HepG2 (cell line): Measurements from ENCODE around the gene MAP2K5. TPM values are rescaled to one million over a fixed set of nuclear protein-coding genes. Genes with fewer than 3 reads are reported as not detected.

Source experiments
- ATAC-seq: fragments of 200-7000 bp; cut with Tn5 transposase; 3 replicates; pipeline ENCODE4 v1.9.1; 2020; ENCODE audit warnings: mild to moderate bottlenecking, moderate library complexity
- BruUV-seq: library from RNA; stranded (reverse); fragments of 400-500 nt; replicated peaks from 2 replicates; lab custom pipeline; 2021; lab: Mats Ljungman, UMichigan
- CTCF ChIA-PET: fragments of 300-600 bp; formaldehyde crosslinking; extraction: SDS; loops from one replicate; lab custom pipeline; 2021; ENCODE audit warnings: low total read pairs, inconsistent platforms, low intra/inter-chr PET ratio; lab: Yijun Ruan, JAX
- POLR2A ChIA-PET: fragments of 350-600 bp; sonication (Branson Sonifier 250); formaldehyde crosslinking; loops from one replicate; lab custom pipeline; 2020; ENCODE audit warnings: antibody characterized with exemption, inconsistent platforms; lab: Yijun Ruan, JAX
- DNase-seq: peaks from one replicate; pipeline ENCODE4 v3.0.0-alpha.2; 2015; ENCODE audit warnings: low spot score
- FAIRE-seq: peaks from 3 replicates; lab custom pipeline; 2011; peaks lifted over from hg19 to GRCh38; lab: Jason Lieb, UNC
- H2AFZ ChIP-seq: one replicate; pipeline ENCODE4 v1.6.1; 2011; ENCODE audit warnings: low read length, inconsistent platforms
- H3K27ac ChIP-seq: fragments of 300-600 bp; 3 replicates; pipeline ENCODE4 v1.8.0; 2011; ENCODE audit warnings: mixed run types, mild to moderate bottlenecking, mixed read lengths, low read length, inconsistent platforms; ENCODE audit not compliant: insufficient read depth; ENCODE audit errors: extremely low read length
- H3K27me3 ChIP-seq, 2 experiments: fragments of 200-600 bp in 1 of 2; 2 replicates in 1 of 2; 3 replicates in 1 of 2; pipeline versions ENCODE4 v1.6.0 to v1.8.0; 2011; ENCODE audit warnings: low read length in 2 of 2, mild to moderate bottlenecking in 2 of 2, moderate library complexity in 2 of 2, inconsistent platforms in 1 of 2; ENCODE audit not compliant: insufficient read depth in 2 of 2, control insufficient read depth in 1 of 2
- H3K36me3 ChIP-seq, 2 experiments: fragments of 200-600 bp in 1 of 2; replicated peaks in 1 of 2; 2 replicates in 1 of 2; 3 replicates in 1 of 2; pipeline versions ENCODE4 v1.5.1 to v1.8.0; 2011; ENCODE audit warnings: low read length in 2 of 2, inconsistent platforms in 1 of 2; ENCODE audit not compliant: insufficient read depth in 2 of 2, control insufficient read depth in 1 of 2
- H3K4me1 ChIP-seq: 2 replicates; pipeline ENCODE4 v1.5.1; 2012; ENCODE audit warnings: low read length, inconsistent platforms; ENCODE audit not compliant: insufficient read depth
- H3K4me2 ChIP-seq: 2 replicates; pipeline ENCODE4 v1.6.0; 2011; ENCODE audit warnings: low read depth, low read length, inconsistent platforms
- H3K4me3 ChIP-seq, 3 experiments: fragments of 200-600 bp in 1 of 3; sonication (generic), shearing (Covaris generic) in 1 of 3; replicated peaks in 1 of 3; 2 replicates each; pipeline ENCODE4 v1.5.1; 2011 to 2016; ENCODE audit warnings: low read length in 3 of 3, inconsistent platforms in 2 of 3, low read depth in 2 of 3, mild to moderate bottlenecking in 2 of 3, control low read depth in 1 of 3, mixed read lengths in 1 of 3; ENCODE audit not compliant: insufficient read depth in 1 of 3
- H3K79me2 ChIP-seq: one replicate; pipeline ENCODE4 v1.6.1; 2011; ENCODE audit warnings: low read length, inconsistent platforms; ENCODE audit not compliant: insufficient read depth
- H3K9ac ChIP-seq: 2 replicates; pipeline ENCODE4 v1.6.0; 2011; ENCODE audit warnings: mild to moderate bottlenecking, low read depth, low read length, inconsistent platforms; ENCODE audit not compliant: insufficient read depth
- H3K9me3 ChIP-seq: 2 replicates; pipeline ENCODE4 v1.5.1; 2012; ENCODE audit warnings: mild to moderate bottlenecking, low read length
- H4K20me1 ChIP-seq: 2 replicates; pipeline ENCODE4 v1.6.0; 2011; ENCODE audit warnings: inconsistent platforms, mild to moderate bottlenecking, low read length, moderate library complexity; ENCODE audit not compliant: insufficient read depth
- ZNF143 ChIP-seq: sonication (generic); formaldehyde crosslinking; IDR thresholded peaks from 2 replicates; pipeline ENCODE4 v1.4.0; 2020; ENCODE audit warnings: missing genetic modification reagents
- ZNF674 ChIP-seq: sonication (generic); formaldehyde crosslinking; IDR thresholded peaks from 2 replicates; pipeline ENCODE4 v1.5.0; 2020; ENCODE audit warnings: low read depth, mild to moderate bottlenecking, missing genetic modification reagents
- WGBS: methylation state at CpG from one replicate; pipeline ENCODE4 v1.1.6; 2017; ENCODE audit warnings: low lambda C conversion rate; 5-methylcytosine and 5-hydroxymethylcytosine counted together
- in situ Hi-C: cut with HindIII; loops from 2 replicates; pipeline ENCODE4 v1.10.0; 2017; ENCODE audit warnings: low pct_unique_long_range_greater_than_20kb; ENCODE audit not compliant: extremely low pct_ligation_motif_present
- intact Hi-C: fragments of 100-400 bp; cut with micrococcal nuclease; formaldehyde crosslinking; loops from one replicate; pipeline ENCODE4 v1.10.0; 2022; ENCODE audit not compliant: unreplicated experiment
- polyA plus RNA-seq, 8 experiments: library from polyadenylated mRNA; depleted of rRNA in 3 of 8; stranded (reverse) in 7 of 8; unstranded in 1 of 8; fragments of >200 nt; fragmentation: Illumina TruSeq in 4 of 8; extraction: Trizol in 4 of 8; gene quantifications; 2 replicates each; pipeline versions ENCODE4 v1.2.1 to v1.2.3, GENCODE V29; 2011 to 2016; ENCODE audit warnings: low read depth in 4 of 8, missing spikeins in 1 of 8, mixed read lengths in 1 of 8; ENCODE audit not compliant: insufficient read depth in 1 of 8
- total RNA-seq, 5 experiments: library from RNA; depleted of rRNA; stranded (reverse); fragments of >200 nt; fragmentation: Illumina TruSeq; extraction: Trizol; gene quantifications; 2 replicates each; pipeline ENCODE4 v1.2.3, GENCODE V29; 2016; ENCODE audit warnings: low read depth in 1 of 5
- TF ChIP-seq, protein P1 (sequence below): sonication (generic); formaldehyde crosslinking; IDR thresholded peaks from 2 replicates; pipeline ENCODE4 v1.5.1; 2020; ENCODE audit warnings: mild to moderate bottlenecking, missing genetic modification reagents, borderline replicate concordance
- TF ChIP-seq, protein P2 (sequence below): sonication (generic); formaldehyde crosslinking; IDR thresholded peaks from 2 replicates; pipeline ENCODE4 v1.8.1; 2023; ENCODE audit warnings: mild to moderate bottlenecking, moderate library complexity, missing genetic modification reagents

Gene MAP2K5
- total and polyA plus RNA-seq, 2 of the 13 experiments (the other 11 are each of a cell fraction or from before 2014, with no cell fraction given): 4.0 to 4.3 TPM

DNA sequence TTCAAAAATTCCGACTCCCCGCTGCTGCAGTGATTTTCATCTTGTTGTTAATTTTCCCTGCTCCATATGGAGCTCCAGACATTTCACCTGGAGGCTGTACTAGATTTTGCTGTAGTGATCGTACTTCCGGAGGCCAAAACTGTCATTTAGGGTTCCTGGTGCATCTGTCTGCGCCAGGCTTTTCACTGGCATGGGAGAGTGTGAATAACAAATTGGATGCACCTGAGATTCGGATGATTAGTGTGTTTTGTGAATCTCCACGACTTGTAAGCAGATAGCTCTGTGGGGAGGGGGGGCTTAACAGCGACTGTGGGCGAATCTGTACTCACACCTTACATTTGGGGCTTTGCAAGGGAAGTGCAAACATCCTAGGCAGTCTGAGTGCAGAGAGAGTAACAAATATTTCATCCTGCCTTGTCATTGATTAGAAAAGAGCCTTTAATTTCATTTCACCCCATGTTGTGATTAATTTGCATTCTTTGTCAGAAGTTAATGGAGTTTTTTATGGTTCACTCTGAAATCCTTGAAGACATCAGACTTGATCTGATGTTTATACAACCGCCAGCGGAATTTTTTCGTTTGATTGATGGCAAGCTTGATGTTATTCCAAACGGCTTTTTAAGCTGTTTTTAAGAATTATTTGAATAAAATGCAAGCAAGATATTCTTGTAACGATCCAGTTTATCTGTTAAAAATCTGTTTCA, 190.3 kb downstream of the MAP2K5 start:
- Histone ChIP-seq H3K27me3 (no peaks in the 10 kb centered on the region), H3K4me2 (no peak overlapping the region), H4K20me1 (no peaks in the 10 kb centered on the region), H3K4me3 (no peak overlapping the region), H3K9me3 (no peaks in the 10 kb centered on the region), H3K79me2 (no peaks in the 10 kb centered on the region), H3K9ac (no peak overlapping the region), H2AFZ (no peak overlapping the region), H3K4me1 (no peaks in the 10 kb centered on the region), H3K36me3 (no peaks in the 10 kb centered on the region), H3K27ac (no peak overlapping the region)
- TF ChIP-seq, protein P1, sequence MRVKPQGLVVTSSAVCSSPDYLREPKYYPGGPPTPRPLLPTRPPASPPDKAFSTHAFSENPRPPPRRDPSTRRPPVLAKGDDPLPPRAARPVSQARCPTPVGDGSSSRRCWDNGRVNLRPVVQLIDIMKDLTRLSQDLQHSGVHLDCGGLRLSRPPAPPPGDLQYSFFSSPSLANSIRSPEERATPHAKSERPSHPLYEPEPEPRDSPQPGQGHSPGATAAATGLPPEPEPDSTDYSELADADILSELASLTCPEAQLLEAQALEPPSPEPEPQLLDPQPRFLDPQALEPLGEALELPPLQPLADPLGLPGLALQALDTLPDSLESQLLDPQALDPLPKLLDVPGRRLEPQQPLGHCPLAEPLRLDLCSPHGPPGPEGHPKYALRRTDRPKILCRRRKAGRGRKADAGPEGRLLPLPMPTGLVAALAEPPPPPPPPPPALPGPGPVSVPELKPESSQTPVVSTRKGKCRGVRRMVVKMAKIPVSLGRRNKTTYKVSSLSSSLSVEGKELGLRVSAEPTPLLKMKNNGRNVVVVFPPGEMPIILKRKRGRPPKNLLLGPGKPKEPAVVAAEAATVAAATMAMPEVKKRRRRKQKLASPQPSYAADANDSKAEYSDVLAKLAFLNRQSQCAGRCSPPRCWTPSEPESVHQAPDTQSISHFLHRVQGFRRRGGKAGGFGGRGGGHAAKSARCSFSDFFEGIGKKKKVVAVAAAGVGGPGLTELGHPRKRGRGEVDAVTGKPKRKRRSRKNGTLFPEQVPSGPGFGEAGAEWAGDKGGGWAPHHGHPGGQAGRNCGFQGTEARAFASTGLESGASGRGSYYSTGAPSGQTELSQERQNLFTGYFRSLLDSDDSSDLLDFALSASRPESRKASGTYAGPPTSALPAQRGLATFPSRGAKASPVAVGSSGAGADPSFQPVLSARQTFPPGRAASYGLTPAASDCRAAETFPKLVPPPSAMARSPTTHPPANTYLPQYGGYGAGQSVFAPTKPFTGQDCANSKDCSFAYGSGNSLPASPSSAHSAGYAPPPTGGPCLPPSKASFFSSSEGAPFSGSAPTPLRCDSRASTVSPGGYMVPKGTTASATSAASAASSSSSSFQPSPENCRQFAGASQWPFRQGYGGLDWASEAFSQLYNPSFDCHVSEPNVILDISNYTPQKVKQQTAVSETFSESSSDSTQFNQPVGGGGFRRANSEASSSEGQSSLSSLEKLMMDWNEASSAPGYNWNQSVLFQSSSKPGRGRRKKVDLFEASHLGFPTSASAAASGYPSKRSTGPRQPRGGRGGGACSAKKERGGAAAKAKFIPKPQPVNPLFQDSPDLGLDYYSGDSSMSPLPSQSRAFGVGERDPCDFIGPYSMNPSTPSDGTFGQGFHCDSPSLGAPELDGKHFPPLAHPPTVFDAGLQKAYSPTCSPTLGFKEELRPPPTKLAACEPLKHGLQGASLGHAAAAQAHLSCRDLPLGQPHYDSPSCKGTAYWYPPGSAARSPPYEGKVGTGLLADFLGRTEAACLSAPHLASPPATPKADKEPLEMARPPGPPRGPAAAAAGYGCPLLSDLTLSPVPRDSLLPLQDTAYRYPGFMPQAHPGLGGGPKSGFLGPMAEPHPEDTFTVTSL (CRISPR knock-in tag): no peak
- TF ChIP-seq, protein P2, sequence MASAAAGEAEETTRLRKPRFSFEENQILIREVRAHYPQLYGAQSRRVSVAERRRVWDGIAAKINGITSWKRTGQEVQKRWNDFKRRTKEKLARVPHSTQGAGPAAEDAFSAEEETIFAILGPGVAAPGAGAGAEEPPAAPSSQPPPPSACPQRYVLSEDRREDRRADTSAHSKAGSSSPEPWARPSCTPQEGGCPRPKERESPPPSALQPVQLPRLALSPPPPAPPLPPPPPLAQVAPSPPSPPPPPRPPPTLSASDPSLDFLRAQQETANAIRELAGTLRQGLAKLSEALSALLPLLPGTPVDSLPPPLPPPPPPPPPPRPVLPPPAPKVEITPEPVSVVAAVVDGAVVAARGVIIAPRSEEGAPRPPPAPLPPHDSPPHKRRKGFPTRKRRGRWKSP (CRISPR knock-in tag): no peak
- TF ChIP-seq ZNF143 (CRISPR knock-in tag) (no peak), ZNF674 (CRISPR knock-in tag) (no peak)
- WGBS: 90% methylated on average over 14 of the region's 14 CpGs
- ChIA-PET CTCF (no interaction called here), POLR2A (no interaction called here)
- DNase-seq (no peak), ATAC-seq (no peak), FAIRE-seq (no peak)
- BruUV-seq: no TSS peak
- in situ Hi-C loops: no loop called here
- intact Hi-C loops: no loop called here
